NCI-H2171 (cell line): ENCODE results near the gene RAP1GAP2.

Source experiments
- DNase-seq: peaks from one replicate; lab custom pipeline; 2025; lab: John Stamatoyannopoulos, UW

Gene RAP1GAP2

GRCh38 chr17:2947996-2948550 is 151.8 kb downstream of the RAP1GAP2 start:
- no peak for DNase-seq

- no peak for DNase-seq
These were observed 152.7 kb downstream of the RAP1GAP2 start for GRCh38 chr17:2948721-2949468.

- no peak for DNase-seq
These were observed 153.3 kb downstream of the RAP1GAP2 start for GRCh38 chr17:2949469-2950044.

- no peak for DNase-seq
These were observed 154.6 kb downstream of the RAP1GAP2 start for GRCh38 chr17:2950846-2951245.

- DNase-seq = no peak
These were observed 156.1 kb downstream of the RAP1GAP2 start for GRCh38 chr17:2952174-2952845.

GRCh38 chr17:2954898-2955445 is 158.7 kb downstream of the RAP1GAP2 start:
- DNase-seq = no peak

- DNase-seq = no peak
These were observed 159.8 kb downstream of the RAP1GAP2 start for GRCh38 chr17:2955931-2956582.

- no peak for DNase-seq
These were observed 161.5 kb downstream of the RAP1GAP2 start for GRCh38 chr17:2957631-2958286.

GRCh38 chr17:2958706-2959222 is 162.5 kb downstream of the RAP1GAP2 start:
- no peak for DNase-seq

- DNase-seq = no peak
These were observed 163.3 kb downstream of the RAP1GAP2 start for GRCh38 chr17:2959371-2960130.

- no peak for DNase-seq
These were observed 165.2 kb downstream of the RAP1GAP2 start for GRCh38 chr17:2961446-2961845.

GRCh38 chr17:2962236-2962635 is 166.0 kb downstream of the RAP1GAP2 start:
- no peak for DNase-seq

- no peak for DNase-seq
These were observed 166.5 kb downstream of the RAP1GAP2 start for GRCh38 chr17:2962729-2963128.

GRCh38 chr17:2963332-2964027 is 167.2 kb downstream of the RAP1GAP2 start:
- DNase-seq = no peak

GRCh38 chr17:2964028-2964356 is 167.8 kb downstream of the RAP1GAP2 start:
- DNase-seq = no peak

- DNase-seq = no peak
These were observed 168.1 kb downstream of the RAP1GAP2 start for GRCh38 chr17:2964370-2964769.

- DNase-seq = no peak
These were observed 168.6 kb downstream of the RAP1GAP2 start for GRCh38 chr17:2964831-2965230.

- no peak for DNase-seq
These were observed 169.7 kb downstream of the RAP1GAP2 start for GRCh38 chr17:2965621-2966595.

- no peak for DNase-seq
These were observed 171.3 kb downstream of the RAP1GAP2 start for GRCh38 chr17:2967515-2967914.
